Chondrocyte (in vitro differentiated cells): ENCODE measurements around the gene GLB1L3. TPM values are rescaled to one million over a fixed set of nuclear protein-coding genes. Genes with fewer than 3 reads are reported as not detected.
"Not testable (repeated sequence)": the region's sequence is repeated elsewhere in the genome, so short reads cannot be mapped to it uniquely, and the experiment has no call there.

Experiments used
- DNase-seq: peaks from one replicate; pipeline ENCODE4 v3.0.0; 2021; ENCODE audit warnings: mixed read lengths, low spot score
- H3K27ac Mint-ChIP-seq: one replicate; pipeline ENCODE4 v1.8.0; 2021; ENCODE audit warnings: mild to moderate bottlenecking, moderate library complexity, mixed read lengths; ENCODE audit not compliant: unreplicated experiment
- H3K27me3 Mint-ChIP-seq: 2 replicates; pipeline ENCODE4 v1.8.0; 2021; ENCODE audit warnings: low read depth, mixed read lengths
- H3K36me3 Mint-ChIP-seq: 2 replicates; pipeline ENCODE4 v1.8.0; 2021; ENCODE audit warnings: low read depth, mixed read lengths
- H3K4me1 Mint-ChIP-seq: 2 replicates; pipeline ENCODE4 v1.8.0; 2021; ENCODE audit warnings: low read depth, mild to moderate bottlenecking, mixed read lengths
- H3K4me3 Mint-ChIP-seq: one replicate; pipeline ENCODE4 v1.8.0; 2021; ENCODE audit warnings: mild to moderate bottlenecking, moderate library complexity, mixed read lengths; ENCODE audit not compliant: unreplicated experiment
- H3K9me3 Mint-ChIP-seq: 2 replicates; pipeline ENCODE4 v1.8.0; 2021; ENCODE audit warnings: low read depth, mixed read lengths
- total RNA-seq: library from RNA; stranded (reverse); gene quantifications from 3 replicates; pipeline ENCODE4 v1.2.1, GENCODE V29; 2021
- TF ChIP-seq, protein P1 (sequence below): fragments of 200-600 bp; sonication (generic); IDR thresholded peaks from 2 replicates; pipeline ENCODE4 v1.5.0; 2021; ENCODE audit warnings: antibody characterized with exemption, mild to moderate bottlenecking, moderate library complexity

Gene GLB1L3
- total RNA-seq, 1 donor from 2014 or later = not detected

DNA sequence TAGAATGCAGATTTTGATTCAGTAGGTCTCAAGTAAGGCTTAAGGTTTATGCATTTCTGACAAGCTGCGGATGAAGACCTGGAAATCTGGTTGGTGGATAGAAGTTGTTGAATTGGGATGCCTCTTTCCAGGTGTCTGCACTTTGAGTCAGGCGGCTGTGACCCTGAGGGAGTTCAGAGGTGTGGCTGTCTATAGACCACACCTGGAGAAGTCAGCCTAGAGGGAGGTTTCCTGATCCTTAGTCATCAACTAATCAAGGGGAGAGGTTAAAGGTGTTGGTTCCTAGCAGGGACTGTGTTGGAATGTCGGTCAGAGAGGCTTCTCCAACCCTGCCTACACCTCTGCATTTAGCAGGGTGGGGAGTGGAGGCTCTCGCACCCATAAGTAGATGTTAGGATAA is 63.6 kb downstream of the GLB1L3 start:
- Mint-ChIP-seq H3K4me1 (no peaks in the 10 kb centered on the region), H3K4me3 (no peak overlapping the region), H3K27ac (no peak overlapping the region), H3K27me3 (peaks cover 18% of the 10 kb centered on the region), H3K36me3 (peaks cover 1% of the 10 kb centered on the region), H3K9me3 (no peaks in the 10 kb centered on the region)
- no peak for DNase-seq
- TF ChIP-seq, protein P1, sequence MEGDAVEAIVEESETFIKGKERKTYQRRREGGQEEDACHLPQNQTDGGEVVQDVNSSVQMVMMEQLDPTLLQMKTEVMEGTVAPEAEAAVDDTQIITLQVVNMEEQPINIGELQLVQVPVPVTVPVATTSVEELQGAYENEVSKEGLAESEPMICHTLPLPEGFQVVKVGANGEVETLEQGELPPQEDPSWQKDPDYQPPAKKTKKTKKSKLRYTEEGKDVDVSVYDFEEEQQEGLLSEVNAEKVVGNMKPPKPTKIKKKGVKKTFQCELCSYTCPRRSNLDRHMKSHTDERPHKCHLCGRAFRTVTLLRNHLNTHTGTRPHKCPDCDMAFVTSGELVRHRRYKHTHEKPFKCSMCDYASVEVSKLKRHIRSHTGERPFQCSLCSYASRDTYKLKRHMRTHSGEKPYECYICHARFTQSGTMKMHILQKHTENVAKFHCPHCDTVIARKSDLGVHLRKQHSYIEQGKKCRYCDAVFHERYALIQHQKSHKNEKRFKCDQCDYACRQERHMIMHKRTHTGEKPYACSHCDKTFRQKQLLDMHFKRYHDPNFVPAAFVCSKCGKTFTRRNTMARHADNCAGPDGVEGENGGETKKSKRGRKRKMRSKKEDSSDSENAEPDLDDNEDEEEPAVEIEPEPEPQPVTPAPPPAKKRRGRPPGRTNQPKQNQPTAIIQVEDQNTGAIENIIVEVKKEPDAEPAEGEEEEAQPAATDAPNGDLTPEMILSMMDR = no peak

DNA sequence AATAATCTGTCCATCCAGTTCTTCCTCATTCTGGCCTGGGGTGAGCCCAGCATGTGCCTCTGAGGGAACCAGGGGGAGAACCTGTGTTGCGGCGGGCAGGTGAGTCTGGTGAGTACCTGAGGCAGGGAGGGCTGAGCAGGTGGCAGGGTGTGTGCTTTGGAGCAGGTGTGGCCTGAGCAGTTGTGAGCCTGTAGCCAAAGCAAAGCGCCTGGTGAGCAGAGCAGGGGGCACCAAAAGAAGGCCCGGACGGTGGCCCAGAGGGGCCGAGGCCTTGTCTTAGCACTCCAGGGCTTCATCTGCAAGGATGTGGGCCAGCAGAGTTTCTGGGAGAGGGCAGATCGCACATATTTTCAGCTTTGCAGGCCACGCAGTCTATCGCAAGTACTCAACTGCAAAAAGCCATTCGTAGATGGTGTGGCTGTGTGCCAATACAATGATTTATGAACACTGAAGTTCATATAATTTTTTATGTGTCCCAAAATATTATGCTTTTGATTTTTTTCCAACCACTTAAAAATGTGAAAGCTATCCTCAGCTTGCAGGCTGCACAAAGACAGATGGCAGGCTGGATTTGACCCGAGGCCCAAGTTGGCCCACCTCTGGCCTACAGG is 64.3 kb downstream of the GLB1L3 start:
- Mint-ChIP-seq H3K4me1 (peaks cover under 1% of the 10 kb centered on the region), H3K36me3 (peaks cover 1% of the 10 kb centered on the region), H3K27me3 (peaks cover 12% of the 10 kb centered on the region), H3K9me3 (no peaks in the 10 kb centered on the region), H3K27ac (no peak overlapping the region), H3K4me3 (no peak overlapping the region)
- no peak for DNase-seq
- TF ChIP-seq, protein P1 = no peak

DNA sequence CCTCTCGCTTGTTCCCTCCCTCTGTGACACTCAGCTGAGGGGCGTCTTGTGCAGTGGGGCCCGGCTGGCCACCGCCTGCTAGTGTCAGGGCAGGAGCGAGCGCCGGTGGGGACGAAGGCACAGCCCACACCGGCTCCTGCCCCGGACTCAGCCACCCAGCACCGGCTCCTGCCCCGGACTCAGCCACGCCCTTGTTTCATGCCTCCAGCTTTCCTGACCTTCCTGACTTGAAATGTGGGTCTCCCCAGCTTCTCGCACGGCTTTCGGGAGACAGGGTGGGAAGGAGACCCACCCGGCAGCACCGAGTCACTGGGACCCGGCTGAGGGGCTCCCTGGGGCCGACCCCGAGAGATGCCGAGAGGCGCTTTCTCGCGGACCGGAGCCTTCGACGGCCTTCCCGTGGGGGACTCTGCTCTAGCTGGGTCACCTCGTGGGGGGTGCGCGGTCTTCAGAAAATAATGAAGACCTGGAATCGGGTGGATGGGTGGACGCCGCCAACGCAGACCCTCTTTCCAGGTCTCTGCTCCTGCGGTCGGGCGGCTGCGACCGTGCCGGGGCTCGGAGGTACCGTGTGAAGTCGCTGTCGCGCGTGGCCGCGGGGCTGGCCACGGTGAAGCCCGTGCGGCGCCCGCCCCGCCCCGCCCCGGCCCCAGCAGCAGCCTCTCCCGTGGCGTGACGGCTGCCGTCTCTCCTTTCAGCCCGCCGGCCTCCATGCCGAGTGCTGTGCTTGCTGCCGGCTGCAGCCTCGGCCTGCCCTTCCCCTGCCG is 65.8 kb downstream of the GLB1L3 start:
- Mint-ChIP-seq H3K4me1 (peaks cover 9% of the 10 kb centered on the region), H3K27ac (no peak overlapping the region), H3K9me3 (no peaks in the 10 kb centered on the region), H3K27me3 (peaks cover 6% of the 10 kb centered on the region), H3K36me3 (no peaks in the 10 kb centered on the region), H3K4me3 (no peak overlapping the region)
- no peak for DNase-seq
- TF ChIP-seq, protein P1 = no peak

DNA sequence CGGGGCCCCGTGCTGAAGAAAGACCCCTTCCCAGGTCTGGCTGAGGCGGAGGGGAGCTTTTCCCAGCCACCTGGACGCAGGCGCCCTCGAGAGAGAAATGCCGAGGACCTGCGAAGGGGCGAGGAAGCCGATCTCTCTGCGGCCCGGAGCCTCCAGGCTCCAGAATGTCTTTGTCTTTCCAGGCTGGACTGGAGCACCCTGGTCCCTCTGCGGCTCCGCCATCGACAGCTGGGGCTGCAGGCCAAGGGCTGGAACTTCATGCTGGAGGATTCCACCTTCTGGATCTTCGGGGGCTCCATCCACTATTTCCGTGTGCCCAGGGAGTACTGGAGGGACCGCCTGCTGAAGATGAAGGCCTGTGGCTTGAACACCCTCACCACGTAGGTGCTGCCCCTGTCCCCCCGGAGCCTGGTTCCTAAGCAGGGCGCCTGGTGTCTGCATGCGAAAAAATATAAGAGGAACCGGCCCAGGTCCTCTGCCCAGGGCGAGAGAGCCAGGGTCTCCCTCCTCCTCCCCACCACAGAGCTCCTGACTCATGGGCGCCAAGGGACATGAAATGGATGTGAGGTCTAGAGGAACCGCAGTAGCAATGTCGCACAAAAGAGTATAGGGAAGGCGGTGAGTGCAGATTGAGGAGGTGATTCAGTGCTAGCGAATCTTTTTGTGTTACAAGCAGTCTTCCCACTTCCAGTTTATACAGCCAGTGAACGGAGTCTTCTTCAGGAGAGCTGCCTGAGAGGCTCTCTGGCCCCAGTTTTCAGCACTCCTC is 66.6 kb downstream of the GLB1L3 start:
- DNase-seq = no peak

DNA sequence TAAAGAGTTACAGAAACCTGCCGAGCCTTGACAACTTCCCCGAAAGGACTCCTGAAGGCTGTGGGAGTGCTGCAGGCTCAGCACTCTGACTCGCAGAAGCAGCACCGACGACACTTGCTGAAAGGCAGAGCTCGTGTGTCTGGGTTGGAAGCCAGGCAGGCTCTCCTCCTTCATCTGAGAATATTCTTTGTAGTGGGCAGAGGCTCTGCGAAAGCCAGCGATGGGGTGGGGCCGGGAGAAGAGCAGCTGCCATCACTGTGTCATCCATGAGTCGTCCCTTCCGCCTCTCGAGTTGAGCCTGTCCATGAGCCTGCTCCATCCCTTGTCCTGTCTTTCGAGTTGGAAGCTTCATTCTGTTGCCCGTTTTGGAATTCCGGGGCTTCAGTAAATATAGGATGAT is 67.5 kb downstream of the GLB1L3 start:
- no peaks in the 10 kb centered on the region for H3K36me3 Mint-ChIP-seq
- H3K4me1 Mint-ChIP-seq = peaks cover 9% of the 10 kb centered on the region
- DNase-seq = no peak
- TF ChIP-seq, protein P1 = no peak
- no peaks in the 10 kb centered on the region for H3K9me3 Mint-ChIP-seq
- no peak overlapping the region for H3K4me3 Mint-ChIP-seq
- peaks cover 12% of the 10 kb centered on the region for H3K27me3 Mint-ChIP-seq
- H3K27ac Mint-ChIP-seq = no peak overlapping the region

More for the DNA sequence above, 66.6 kb downstream of the GLB1L3 start:
- no peak overlapping the region for H3K4me3 Mint-ChIP-seq
- H3K9me3 Mint-ChIP-seq = no peaks in the 10 kb centered on the region
- peaks cover 11% of the 10 kb centered on the region for H3K27me3 Mint-ChIP-seq
- TF ChIP-seq, protein P1 = no peak
- no peaks in the 10 kb centered on the region for H3K36me3 Mint-ChIP-seq
- H3K4me1 Mint-ChIP-seq = peaks cover 9% of the 10 kb centered on the region
- no peak overlapping the region for H3K27ac Mint-ChIP-seq

DNA sequence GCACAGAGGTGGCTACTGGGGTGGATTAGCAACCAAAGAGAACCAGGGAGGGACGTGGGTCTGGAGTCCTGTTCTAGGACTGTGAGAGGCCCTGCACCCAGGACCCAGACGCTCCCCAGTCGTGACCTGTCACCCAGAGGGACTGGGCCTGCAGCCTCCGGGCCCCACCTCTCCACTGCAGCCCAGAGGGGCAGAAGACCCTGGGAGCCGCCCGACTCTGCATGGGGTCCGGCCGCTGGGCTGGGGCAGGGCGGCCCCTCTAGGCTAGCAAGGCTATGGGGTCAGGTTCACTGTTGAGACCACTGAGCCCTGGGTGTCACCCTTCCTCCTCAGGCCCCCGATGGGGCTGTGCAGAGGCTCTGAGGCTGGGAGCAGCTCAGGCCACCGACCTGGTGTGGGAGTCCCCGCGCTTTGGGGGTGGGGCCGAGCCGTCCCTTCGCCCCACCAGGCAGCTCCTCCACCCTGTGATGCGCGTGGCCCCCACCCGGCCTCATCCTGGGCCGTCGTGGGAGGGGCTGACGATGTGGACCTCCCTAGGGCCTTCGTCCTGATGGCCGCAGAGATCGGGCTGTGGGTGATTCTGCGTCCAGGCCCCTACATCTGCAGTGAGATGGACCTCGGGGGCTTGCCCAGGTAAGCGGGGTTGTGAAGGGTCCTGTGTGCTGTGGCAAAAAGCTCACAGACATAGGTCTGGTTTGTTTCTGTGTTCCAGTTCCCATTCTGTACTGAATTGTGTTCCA is 68.5 kb downstream of the GLB1L3 start:
- not testable (repeated sequence) for DNase-seq, H3K4me3 Mint-ChIP-seq, H3K4me1 Mint-ChIP-seq, H3K27ac Mint-ChIP-seq, H3K36me3 Mint-ChIP-seq, H3K9me3 Mint-ChIP-seq
- H3K27me3 Mint-ChIP-seq = peaks cover 19% of the 10 kb centered on the region
